HEK293 (cell line): ENCODE data around the gene GRK2.

ENCODE experiments used
- CTCF ChIA-PET: fragments of 350-600 bp; formaldehyde crosslinking; extraction: SDS; loops from one replicate; lab custom pipeline; 2021; ENCODE audit warnings: antibody characterized with exemption; lab: Yijun Ruan, JAX
- POLR2A ChIA-PET: fragments of 300-600 bp; formaldehyde crosslinking; extraction: SDS; loops from one replicate; lab custom pipeline; 2020; ENCODE audit warnings: antibody characterized with exemption, inconsistent platforms; lab: Yijun Ruan, JAX
- H3K27ac ChIP-seq: fragments of 200-500 bp; sonication (Bioruptor generic); 2 replicates; pipeline ENCODE4 v1.5.1; 2014; ENCODE audit warnings: low read depth, low read length, control low read depth, inconsistent platforms; ENCODE audit errors: extremely low read depth
- H3K36me3 ChIP-seq, 2 experiments: fragments of 200-500 bp in 1 of 2; sonication (Bioruptor generic) in 1 of 2; 1 replicate in 1 of 2; 2 replicates in 1 of 2; pipeline ENCODE4 v1.5.1; 2014 to 2017; ENCODE audit warnings: inconsistent platforms in 2 of 2, low read length in 2 of 2; ENCODE audit not compliant: control insufficient read depth in 2 of 2, insufficient read depth in 1 of 2
- H3K4me1 ChIP-seq: fragments of 200-500 bp; sonication (Bioruptor generic); 2 replicates; pipeline ENCODE4 v1.5.1; 2014; ENCODE audit warnings: mild to moderate bottlenecking, low read length, inconsistent platforms; ENCODE audit not compliant: control insufficient read depth, insufficient read depth
- H3K4me3 ChIP-seq: 2 replicates; pipeline ENCODE4 v1.5.1; 2011; ENCODE audit warnings: low read depth, mild to moderate bottlenecking, control low read depth, low read length, moderate library complexity
- H3K9me3 ChIP-seq: fragments of 200-500 bp; sonication (Bioruptor generic); 2 replicates; pipeline ENCODE4 v1.5.1; 2014; ENCODE audit warnings: low read depth, low read length, inconsistent platforms; ENCODE audit not compliant: control insufficient read depth, insufficient read depth
- CTCF ChIP-seq: fragments of 450-650 bp; formaldehyde crosslinking; IDR thresholded peaks from 2 replicates; pipeline ENCODE4 v1.5.1; 2016; ENCODE audit warnings: missing biosample characterization, missing genetic modification characterization
- EGR2 ChIP-seq: fragments of 450-650 bp; formaldehyde crosslinking; IDR thresholded peaks from 2 replicates; pipeline ENCODE4 v1.5.1; 2016; ENCODE audit warnings: low read depth, missing biosample characterization, missing genetic modification characterization
- GLIS1 ChIP-seq: fragments of 450-650 bp; formaldehyde crosslinking; IDR thresholded peaks from 2 replicates; pipeline ENCODE4 v1.5.1; 2016; ENCODE audit warnings: missing biosample characterization, missing genetic modification characterization
- GLIS2 ChIP-seq: fragments of 450-650 bp; formaldehyde crosslinking; IDR thresholded peaks from 2 replicates; pipeline ENCODE4 v1.5.1; 2016; ENCODE audit warnings: missing biosample characterization, missing genetic modification characterization
- KLF1 ChIP-seq: fragments of 450-650 bp; formaldehyde crosslinking; IDR thresholded peaks from 2 replicates; pipeline ENCODE4 v1.5.1; 2016; ENCODE audit warnings: missing biosample characterization, missing genetic modification characterization
- SCRT2 ChIP-seq: fragments of 450-650 bp; formaldehyde crosslinking; IDR thresholded peaks from 2 replicates; pipeline ENCODE4 v1.5.1; 2016; ENCODE audit warnings: missing biosample characterization, missing genetic modification characterization
- SP2 ChIP-seq: fragments of 450-650 bp; formaldehyde crosslinking; IDR thresholded peaks from 2 replicates; pipeline ENCODE4 v1.5.1; 2016; ENCODE audit warnings: missing biosample characterization, missing genetic modification characterization
- YY2 ChIP-seq: fragments of 450-650 bp; formaldehyde crosslinking; IDR thresholded peaks from 2 replicates; pipeline ENCODE4 v1.5.1; 2016; ENCODE audit warnings: missing biosample characterization, missing genetic modification characterization
- ZBTB8A ChIP-seq: fragments of 450-650 bp; formaldehyde crosslinking; IDR thresholded peaks from 2 replicates; pipeline ENCODE4 v1.5.1; 2016; ENCODE audit warnings: missing biosample characterization, missing genetic modification characterization
- ZNF10 ChIP-seq: fragments of 450-650 bp; formaldehyde crosslinking; IDR thresholded peaks from 2 replicates; pipeline ENCODE4 v1.5.1; 2017; ENCODE audit warnings: missing biosample characterization, missing genetic modification characterization
- ZNF148 ChIP-seq: fragments of 450-650 bp; formaldehyde crosslinking; IDR thresholded peaks from 2 replicates; pipeline ENCODE4 v1.5.0; 2017; ENCODE audit warnings: missing biosample characterization, missing genetic modification characterization, borderline replicate concordance
- ZNF223 ChIP-seq: fragments of 450-650 bp; formaldehyde crosslinking; IDR thresholded peaks from 2 replicates; pipeline ENCODE4 v1.5.1; 2016; ENCODE audit warnings: missing biosample characterization, missing genetic modification characterization
- ZNF292 ChIP-seq: fragments of 450-650 bp; formaldehyde crosslinking; IDR thresholded peaks from 2 replicates; pipeline ENCODE4 v1.5.1; 2016; ENCODE audit warnings: low read depth, missing biosample characterization, missing genetic modification characterization, borderline replicate concordance
- ZNF341 ChIP-seq: fragments of 450-650 bp; formaldehyde crosslinking; IDR thresholded peaks from 2 replicates; pipeline ENCODE4; 2016; ENCODE audit warnings: low read depth, missing biosample characterization, missing genetic modification characterization
- ZNF366 ChIP-seq: fragments of 450-650 bp; formaldehyde crosslinking; conservative IDR thresholded peaks from 2 replicates; pipeline ENCODE4 v1.5.1; 2016; ENCODE audit warnings: missing biosample characterization, missing genetic modification characterization
- ZNF423 ChIP-seq: fragments of 450-650 bp; formaldehyde crosslinking; IDR thresholded peaks from 2 replicates; pipeline ENCODE4 v1.5.1; 2016; ENCODE audit warnings: missing biosample characterization, missing genetic modification characterization
- ZNF501 ChIP-seq: fragments of 450-650 bp; formaldehyde crosslinking; IDR thresholded peaks from 2 replicates; pipeline ENCODE4 v1.5.1; 2016; ENCODE audit warnings: missing biosample characterization, missing genetic modification characterization
- ZNF645 ChIP-seq: fragments of 450-650 bp; formaldehyde crosslinking; IDR thresholded peaks from 2 replicates; pipeline ENCODE4; 2016; ENCODE audit warnings: missing biosample characterization, missing genetic modification characterization
- ZNF704 ChIP-seq: fragments of 450-650 bp; formaldehyde crosslinking; IDR thresholded peaks from 2 replicates; pipeline ENCODE4 v1.5.1; 2016; ENCODE audit warnings: missing biosample characterization, missing genetic modification characterization
- ZNF777 ChIP-seq: fragments of 450-650 bp; formaldehyde crosslinking; IDR thresholded peaks from 2 replicates; pipeline ENCODE4 v1.5.1; 2017; ENCODE audit warnings: missing biosample characterization, missing genetic modification characterization, borderline replicate concordance
- ZNF837 ChIP-seq: fragments of 450-650 bp; formaldehyde crosslinking; IDR thresholded peaks from 2 replicates; pipeline ENCODE4 v1.5.1; 2016; ENCODE audit warnings: missing biosample characterization, missing genetic modification characterization

Gene GRK2

GRCh38 chr11:67276781-67277230, 10.5 kb downstream of the GRK2 start:
- peaks cover 4% of the 10 kb centered on the region for H3K4me1 ChIP-seq
- ChIA-PET CTCF (interaction anchor here (0.7 to 1.5 kb wide), 6 partner anchors 9 to 515 kb away, joined by 3 to 6 read pairs (median 4); no protein-coding TSS in a partner anchor), POLR2A (interaction anchor here (0.8 to 1.7 kb wide), 2 partner anchors 10 to 11 kb away, joined by 3 to 11 read pairs; partner anchors contain the start of genes ANKRD13D and GRK2)
- TF ChIP-seq ZNF341 (tag by site-specific recombination) (no peak), SP2 (tag by site-specific recombination) (no peak), KLF1 (tag by site-specific recombination) (no peak), ZNF837 (tag by site-specific recombination) (no peak), ZNF366 (tag by site-specific recombination) (no peak), GLIS2 (0 out of 2 replicates have a peak, but pooled peaks have one; percentile 19), ZNF501 (tag by site-specific recombination) (no peak), SCRT2 (tag by site-specific recombination) (peak; percentile 48), CTCF (tag by site-specific recombination) (peak; percentile 69), GLIS1 (tag by site-specific recombination) (peak; percentile 82), ZNF423 (tag by site-specific recombination) (0 out of 2 replicates have a peak, but pooled peaks have one; percentile 0), ZNF704 (tag by site-specific recombination) (no peak), ZBTB8A (tag by site-specific recombination) (no peak), ZNF292 (no peak), ZNF645 (no peak), ZNF223 (tag by site-specific recombination) (no peak), ZNF148 (tag by site-specific recombination) (no peak), ZNF777 (tag by site-specific recombination) (no peak), EGR2 (tag by site-specific recombination) (no peak), YY2 (no peak), ZNF10 (tag by site-specific recombination) (no peak)
- no peaks in the 10 kb centered on the region for H3K9me3 ChIP-seq
- peaks cover 0 to 65% of the 10 kb centered on the region in 2 experiments; a peak in 1 of 3 replicates for H3K36me3 ChIP-seq
- peak overlapping the region; percentile 93 for H3K27ac ChIP-seq
- no peak overlapping the region for H3K4me3 ChIP-seq
